HG03135 (cell line): ENCODE results near the gene ECT2L.

ENCODE experiments used
- ATAC-seq: cut with Tn5 transposase; IDR thresholded peaks from one replicate; pipeline ENCODE4 v1.9.1; 2021; ENCODE audit warnings: mild to moderate bottlenecking, moderate library complexity; ENCODE audit not compliant: unreplicated experiment

ECT2L gene, protein sequence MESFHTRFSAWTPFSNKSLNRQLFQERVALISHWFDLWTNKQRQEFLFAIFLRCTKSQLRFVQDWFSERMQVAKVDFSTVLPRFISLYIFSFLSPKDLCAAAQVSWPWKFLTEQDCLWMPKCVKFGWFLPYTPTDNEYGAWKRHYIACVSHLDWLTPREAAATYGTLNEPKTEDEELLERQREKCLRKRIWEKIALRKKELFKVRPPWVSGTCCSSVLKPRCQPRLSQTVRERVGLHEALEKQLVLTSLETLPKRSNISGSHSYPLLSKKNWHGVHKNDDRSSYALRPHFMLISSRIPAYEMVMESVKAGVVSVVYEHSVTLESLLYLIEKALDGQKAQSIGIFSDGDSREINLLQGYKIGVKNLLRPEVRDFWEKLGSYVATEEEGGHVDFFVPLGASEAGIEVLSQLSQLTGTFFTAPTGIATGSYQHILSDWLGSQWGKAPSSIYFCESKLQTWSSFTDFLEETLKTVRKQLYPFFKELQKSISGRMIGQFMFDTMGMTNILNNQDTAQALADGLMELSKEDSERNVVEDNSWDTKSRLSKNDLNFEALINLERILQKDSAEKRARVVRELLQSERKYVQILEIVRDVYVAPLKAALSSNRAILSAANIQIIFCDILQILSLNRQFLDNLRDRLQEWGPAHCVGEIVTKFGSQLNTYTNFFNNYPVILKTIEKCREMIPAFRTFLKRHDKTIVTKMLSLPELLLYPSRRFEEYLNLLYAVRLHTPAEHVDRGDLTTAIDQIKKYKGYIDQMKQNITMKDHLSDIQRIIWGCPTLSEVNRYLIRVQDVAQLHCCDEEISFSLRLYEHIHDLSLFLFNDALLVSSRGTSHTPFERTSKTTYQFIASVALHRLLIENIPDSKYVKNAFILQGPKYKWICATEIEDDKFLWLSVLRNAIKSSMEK

DNA sequence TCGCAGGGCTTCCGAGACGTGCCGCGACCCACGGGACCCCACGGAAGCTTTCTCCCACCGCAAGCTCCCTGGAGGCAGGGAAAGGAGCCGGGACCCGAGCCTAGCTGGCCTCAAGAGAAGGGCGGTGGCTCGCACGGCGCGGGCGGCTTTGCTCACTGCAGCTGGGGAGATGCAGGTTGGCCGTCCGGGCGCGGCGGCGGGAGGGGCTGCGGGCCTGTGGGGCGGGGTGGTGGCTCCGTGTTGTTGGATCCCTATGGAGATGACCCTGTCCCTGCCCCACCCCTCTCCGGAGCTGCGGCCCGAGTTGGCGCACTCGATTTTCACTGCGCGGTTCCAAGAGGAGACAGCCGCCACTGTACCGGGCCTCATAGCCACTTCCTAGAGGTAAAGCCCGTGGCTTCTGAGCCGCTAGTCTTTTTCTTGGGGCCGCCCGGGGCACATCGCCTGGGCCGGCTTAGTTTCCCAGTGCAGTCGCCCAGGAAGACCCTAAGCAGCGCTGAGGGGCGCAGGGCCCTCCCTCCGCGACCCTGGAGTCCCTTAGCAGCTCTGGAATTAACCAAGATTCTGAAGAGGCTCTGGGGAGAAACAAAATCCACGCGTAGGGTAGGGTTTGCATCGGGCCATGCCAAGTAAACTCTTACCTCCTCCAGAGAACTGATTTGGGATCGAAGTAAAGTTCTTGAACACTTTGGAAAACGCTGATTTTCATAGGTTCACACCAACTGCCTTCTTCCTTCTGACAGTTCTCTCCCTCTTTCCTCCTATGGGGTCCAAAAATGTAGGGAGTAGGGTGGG, at the start of gene ECT2L:
Gene ECT2L (plus strand): TSS at position 279 of the 795 bp plus-strand sequence. CDS start 17,188 bp downstream, outside the sequence.
- ATAC-seq, result no peak

DNA sequence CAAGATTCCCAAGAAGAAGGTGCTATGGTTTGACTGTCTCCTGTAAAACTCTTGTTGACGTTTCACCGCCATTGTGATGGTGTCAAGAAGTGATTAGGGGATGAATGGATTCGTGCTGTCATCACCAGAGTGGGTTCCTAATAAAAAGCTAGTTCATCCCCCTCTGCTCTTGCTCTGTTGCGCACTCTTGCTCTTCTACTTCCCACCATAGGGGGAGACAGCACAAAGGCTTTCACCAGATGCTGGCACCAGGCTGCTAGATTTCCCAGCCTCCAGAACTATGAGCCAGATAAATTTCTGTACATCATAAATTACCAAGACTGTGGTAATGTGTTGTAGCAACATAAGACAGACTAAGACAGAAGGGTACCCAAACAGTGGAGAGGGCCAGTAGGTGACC, 43.9 kb upstream of the ECT2L start:
- ATAC-seq, result no peak

DNA sequence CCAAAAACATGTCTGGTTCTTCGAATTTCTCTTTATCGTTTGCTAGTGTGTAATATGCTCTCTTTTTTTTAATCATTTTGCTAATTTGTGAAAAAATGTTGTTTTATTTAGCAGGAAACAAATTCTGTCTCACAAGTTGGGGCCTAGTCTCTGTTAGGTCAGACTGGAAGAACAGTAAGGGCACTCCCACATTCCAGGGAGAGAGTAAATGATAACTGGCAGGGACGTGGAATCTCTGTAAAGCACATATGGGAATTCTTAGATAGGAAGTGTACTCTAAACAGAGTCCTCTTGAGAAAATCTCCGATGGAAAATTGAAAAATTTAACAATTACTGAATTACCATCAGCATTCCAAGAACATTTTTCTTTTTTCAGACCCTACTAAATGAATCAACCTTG, 38.8 kb upstream of the ECT2L start:
- no peak for ATAC-seq

DNA sequence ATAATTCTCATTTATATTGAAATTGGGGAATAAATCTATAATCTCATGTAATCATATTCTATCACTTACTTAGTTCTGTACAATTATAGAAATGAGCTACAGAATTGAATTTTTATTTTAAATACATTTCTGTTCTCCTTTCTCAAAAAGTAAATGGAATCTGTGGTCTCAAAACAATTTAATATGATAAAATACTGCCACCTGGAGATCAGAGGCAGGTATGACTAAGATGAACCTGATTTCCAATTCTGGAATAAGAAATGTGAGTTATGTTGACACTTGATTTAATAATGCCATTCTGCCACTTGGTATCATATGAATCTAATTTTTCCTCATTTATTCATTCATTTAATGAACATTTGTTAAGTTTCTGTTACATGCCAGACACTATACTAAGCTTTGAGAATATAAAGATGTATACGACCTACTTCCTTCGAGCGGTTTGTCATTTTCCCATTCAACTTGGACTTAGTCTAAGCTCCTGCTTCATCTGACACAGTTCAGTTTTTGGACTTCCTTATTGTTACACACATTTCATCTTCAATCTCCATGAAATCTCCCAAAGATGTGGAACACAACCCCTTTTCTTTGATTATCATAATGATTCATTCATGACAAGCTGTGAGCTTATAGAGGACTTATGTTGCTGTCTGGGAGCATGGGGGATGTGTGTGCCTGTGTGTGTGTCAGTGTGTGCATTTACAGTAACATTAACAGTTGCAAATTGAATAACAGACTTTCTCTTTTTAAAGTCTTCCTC, 29.8 kb upstream of the ECT2L start:
- ATAC-seq, result no peak

DNA sequence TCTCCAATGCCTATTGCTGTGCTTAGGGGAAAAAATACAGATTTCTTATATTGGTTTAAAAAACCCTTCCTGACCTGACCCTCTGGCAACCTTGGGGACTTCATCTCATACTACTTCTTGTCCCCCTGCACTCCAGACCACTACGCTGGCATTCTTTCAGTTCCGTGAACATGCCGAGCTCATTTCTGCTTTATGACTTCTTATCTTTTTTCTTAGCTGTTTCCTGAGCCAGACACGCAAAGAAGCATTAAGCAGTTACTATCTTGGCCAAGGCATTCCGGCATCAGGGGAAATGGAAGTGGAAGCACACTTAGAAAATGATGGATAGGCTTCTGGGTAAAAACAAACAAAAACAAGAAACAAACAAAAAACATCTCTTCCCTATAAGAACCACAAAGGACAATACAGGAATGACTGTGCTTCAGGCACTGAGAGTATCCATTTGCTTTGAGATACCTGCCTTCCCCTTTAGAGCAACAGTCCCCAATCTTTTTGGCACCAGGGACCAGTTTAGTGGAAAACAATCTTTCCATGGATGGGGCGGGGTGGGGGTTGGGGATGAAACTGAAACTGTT, 26.7 kb upstream of the ECT2L start:
- no peak for ATAC-seq

DNA sequence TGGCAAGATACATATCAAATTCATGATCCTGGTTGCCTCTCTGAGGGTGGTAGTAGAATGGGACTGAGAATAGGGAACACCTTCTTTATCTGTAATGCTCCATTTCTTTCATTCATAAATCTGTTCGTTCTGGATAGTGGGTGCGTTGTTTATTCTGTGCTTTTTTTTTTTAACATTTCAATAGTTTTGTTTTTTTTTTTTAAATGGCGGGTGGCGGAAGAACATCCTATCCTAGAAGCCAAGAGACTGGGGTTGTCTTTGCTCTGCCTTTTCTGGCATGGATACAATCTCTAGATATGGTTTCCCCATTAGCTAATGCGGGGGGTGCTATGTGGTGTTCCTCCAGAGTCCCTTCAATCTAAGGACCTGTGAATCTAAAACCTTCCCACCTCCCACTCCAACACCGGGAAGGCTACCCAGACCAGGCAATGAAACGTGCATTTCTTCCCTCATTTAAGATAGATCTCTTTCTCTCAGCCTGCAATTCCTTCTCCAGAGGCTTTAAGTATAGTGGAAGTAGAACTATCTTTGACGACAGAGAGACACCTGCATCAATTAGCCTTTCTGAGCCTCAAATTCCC, 23.2 kb upstream of the ECT2L start:
- ATAC-seq, result peak; percentile 2

DNA sequence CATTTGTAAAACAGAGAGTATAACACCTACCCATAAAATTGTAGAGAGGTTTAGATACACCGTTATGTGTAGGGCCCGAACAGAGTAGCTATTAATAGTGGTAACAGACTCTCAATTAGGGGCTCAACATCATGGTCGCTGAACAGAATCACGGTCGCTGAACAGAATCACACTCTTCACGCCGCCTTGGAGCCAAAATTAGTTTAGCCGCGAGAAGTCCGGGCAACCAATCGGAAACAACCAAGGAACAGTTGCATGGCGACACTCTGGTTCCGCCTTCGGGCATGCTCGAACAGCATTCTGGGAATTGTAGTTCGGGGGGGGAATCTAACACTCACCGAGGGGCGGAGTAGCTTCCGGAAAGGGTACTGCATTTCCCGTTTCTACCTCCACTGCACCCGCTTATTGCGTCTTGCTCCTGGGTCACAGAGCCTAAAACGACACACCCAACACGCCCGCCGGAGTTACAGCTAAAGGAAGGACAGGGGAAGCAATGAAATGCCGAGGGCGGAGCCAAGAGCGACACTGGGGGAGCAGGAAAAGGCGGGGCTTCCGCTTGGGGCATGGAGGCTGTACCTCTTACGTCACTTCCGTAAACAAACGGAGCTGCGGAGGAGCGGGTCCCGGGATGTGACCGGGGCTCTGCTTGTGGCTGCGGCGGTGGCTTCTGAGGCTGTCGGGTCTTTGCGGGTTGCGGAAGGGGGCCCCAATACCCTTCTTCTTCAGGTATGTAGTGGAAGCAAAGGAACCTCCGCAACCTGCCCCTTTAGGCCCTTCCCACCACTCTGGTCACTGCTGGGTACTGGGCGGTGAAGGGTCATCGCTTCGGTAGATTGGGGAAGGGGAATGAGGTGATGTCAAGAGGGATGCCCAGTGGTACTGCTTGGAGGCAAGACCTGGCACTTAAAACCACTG, 22.5 kb upstream of the ECT2L start, which contains the start of gene CCDC28A:
Gene CCDC28A (plus strand): TSS at position 593 of the 915 bp plus-strand sequence. CDS start 2,352 bp downstream, outside the sequence.
- peak; percentile 89 for ATAC-seq

DNA sequence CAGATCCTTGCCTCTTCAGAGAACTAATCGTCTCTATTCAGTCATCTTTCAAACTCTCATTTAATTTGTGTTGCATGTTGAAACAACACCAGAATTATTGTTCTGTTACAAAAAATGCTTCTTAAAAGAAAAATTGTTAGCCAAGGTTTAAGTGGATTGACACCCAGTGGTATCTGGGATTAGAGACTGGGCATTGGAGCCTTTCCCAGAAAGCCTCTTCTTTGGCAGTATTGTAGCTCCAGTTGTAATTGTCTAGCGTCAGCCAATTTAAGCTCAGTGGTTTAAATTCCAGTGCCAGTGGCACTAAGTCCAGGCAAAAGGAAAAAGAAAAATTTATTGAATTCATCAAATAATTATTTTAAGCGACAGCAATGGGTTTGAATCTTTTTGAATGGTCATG, 21.5 kb upstream of the ECT2L start:
- ATAC-seq, result no peak

DNA sequence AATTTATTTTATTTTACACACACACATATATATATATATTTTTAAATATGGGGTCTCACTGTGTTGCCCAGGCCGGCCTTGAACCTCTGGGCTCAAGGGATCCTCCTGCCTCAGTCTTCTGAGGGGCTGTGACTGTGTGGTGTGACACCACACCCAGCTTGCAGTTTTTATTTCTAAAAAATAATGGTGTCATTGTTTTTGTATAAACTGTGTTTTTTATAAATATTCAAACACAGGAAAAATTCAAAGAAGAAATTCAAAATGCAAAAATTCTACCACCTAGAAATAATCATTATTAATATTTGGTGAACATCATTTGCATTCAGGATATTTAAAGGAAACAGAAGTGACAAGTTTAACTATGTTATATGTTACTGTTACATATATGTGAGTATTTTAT, 19.2 kb upstream of the ECT2L start:
- no peak for ATAC-seq

DNA sequence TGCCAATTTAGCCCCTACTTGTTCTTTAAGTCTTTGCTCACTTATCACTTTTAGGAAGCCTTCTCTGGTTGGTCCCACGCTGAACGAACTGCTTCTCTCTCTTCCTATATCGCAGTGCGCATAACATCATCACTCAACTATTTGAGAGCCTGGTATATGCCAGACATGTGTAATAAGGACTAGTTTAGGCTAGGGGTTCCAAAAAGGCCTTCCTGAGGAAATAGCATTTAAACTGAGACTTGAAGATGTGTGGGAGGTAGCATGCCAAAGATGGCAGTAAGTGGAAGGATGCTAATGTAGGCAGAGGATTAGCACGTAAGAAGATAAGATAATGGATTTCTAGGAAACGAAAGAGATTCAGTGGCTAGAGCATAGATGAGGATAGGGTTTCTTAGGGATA, 17.6 kb upstream of the ECT2L start:
- no peak for ATAC-seq

DNA sequence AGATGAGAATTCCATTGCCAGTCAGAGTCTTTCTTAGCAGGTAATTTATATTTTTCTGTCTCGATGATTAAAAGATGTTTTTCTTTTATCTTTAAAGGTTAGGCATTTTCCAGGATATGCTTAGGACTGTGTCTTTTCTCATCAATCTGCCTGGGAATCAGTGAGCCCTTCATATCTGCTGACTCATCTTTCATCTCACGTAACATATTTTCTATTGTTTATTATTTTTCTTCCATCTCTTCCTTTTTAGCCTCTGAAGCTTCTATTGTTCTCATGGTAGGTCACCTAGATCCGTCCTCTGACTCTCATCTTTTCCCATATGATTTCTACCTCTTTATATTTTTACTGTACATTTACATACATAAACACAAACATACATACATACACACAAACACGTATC, 13.6 kb upstream of the ECT2L start:
- ATAC-seq, result no peak

DNA sequence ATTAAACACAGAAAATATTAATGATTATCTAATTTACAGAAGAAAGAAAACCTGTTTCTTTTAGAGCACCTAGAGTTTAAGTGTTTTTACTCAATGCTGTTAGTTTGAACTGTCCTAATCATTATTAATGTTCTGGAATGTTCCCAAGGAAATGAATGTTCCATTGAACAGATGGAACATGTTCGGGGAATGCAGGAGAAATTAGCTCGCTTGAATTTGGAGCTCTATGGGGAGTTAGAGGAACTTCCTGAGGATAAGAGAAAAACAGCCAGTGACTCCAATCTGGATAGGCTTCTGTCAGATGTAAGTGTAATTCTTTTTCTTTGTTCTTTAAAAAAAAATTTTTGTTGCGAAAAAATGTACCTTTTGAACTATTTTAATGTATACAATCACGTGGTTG, 10.8 kb upstream of the ECT2L start:
- ATAC-seq, result no peak

DNA sequence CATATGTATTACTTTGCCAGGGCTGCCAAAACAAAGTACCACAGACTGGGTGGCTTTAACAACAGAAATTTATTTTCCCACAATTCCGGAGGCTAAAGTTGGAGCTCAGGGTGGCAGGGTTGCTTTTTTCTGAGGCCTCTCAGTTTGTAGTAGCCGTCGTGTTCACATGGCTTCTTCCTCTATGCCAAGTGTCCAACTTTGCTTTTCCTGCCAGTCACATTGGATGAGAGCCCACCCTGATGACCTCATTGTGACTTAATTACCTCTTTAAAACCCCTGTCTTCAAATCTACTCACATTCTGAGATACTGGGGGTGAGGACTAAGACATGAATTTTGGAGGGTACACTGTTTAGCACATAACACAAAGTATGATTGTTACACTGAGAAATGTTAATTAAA, 9.9 kb upstream of the ECT2L start:
- no peak for ATAC-seq

DNA sequence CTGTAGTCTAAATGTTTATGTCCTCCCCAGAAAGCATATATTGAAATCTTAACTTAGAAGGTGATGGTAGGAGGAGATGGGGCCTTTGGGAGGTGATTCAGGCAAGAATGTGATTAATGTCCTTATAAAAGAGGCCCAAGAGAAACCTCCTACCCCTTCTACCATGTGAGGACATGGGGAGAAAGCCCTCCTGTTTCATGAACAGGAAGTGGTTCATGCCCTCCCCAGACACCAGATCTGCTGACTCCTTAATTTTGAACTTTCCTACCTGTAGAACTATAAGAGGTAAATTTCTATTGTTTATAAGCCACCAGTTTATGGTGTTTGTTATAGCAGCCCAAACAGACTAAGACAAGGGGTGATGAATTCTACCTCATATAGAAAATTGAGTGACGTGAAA, 8.7 kb upstream of the ECT2L start:
- no peak for ATAC-seq

DNA sequence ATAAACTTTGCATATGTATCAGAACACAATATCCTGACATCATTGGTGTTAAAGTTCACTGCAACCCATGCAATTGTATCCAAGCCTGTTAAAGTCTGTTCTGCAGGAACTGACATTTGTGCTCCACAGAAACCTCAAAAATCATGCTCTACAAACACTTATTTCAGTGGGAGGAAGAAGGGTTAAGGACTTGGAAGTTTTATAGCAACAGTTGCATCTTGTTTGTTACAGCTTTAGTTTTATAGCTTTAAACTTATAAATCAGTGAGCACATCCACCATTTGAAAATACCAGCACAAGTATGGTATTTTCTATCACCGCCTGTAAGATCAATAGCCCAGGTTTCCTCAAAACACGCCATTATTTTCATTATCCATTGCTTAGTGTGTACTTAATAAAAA, 884 bp downstream of the ECT2L start:
- no peak for ATAC-seq

DNA sequence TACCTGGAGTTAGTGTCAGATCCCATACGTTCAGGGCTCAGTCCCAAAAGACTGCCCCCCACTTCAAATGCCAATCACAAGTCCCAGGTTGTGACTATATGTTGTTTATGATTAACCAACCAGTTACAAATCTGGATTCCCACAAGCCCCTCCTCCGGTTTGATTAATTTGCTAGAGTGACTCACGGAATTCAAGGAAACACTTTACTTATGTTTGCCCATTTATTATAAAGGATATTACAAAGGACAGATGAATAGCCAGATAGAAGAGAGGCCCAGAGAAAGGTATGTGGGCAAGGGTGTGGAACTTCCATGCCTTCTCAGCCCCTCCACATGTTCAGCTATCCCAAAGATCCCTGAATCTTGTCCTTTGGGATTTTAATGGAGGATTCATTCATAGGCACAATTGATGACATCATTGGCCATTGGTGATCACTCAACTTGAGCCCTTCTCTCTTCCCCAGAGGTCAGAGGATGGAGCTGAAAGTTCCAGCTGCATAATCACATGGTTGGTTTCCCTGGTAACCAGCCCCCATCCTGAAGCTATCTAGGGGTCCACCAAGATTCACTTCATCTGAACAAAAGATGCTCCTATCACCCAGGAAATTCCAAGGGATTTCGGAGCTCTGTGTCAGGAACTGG, 2.0 kb downstream of the ECT2L start:
- ATAC-seq, result no peak

DNA sequence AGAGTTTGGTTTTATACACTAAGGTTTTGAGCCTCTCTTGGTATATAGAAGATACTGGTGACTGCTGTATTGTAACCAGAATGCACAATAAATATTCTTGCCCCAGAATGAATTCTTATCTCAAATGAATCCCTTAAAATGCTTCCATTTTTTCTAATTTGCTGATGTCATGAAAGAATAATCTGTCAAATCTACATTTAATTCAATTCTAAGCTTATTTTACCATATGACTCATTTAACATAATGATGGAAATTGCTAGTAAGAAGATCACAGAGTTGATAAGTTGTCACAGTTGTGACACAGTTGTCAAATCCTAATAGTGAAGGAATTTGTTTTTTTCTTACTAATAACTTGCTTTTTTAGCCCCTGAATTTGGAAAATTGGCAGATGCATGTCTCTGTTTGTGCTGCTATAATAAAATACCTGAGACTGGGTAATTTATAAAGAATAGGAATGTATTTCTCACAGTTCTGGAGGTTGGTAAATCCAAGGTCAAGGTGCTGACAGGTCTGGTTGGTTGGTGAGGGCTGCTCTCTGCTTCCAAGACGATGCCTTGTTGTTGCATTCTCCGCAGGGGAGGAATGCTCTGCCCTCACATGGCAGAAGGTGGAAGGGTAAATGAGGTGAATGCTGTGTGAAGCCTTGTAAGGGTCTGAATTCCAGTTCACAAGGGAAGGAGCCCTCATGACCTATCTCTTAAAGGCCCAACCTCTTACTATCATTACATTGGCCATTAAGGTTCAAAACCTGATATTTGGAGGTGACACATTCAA, 4.7 kb downstream of the ECT2L start:
- no peak for ATAC-seq
